Immature natural killer cell (primary cell): ENCODE results near the gene SGMS1. TPM values are rescaled to one million over a fixed set of nuclear protein-coding genes. Genes with fewer than 3 reads are reported as not detected.
"Not testable (repeated sequence)": the region's sequence is repeated elsewhere in the genome, so short reads cannot be mapped to it uniquely, and the experiment has no call there.

Experiments used
- DNase-seq, 3 donors: peaks; one replicate each; pipeline ENCODE4 v3.0.0; 2022; ENCODE audit warnings: mixed read lengths in 1 of 3
- H3K27ac Mint-ChIP-seq, 6 donors: one replicate each; pipeline ENCODE4 v1.8.0; 2020; ENCODE audit warnings: mixed read lengths in 6 of 6, mild to moderate bottlenecking in 5 of 6, inconsistent platforms in 4 of 6, moderate library complexity in 3 of 6
- H3K27me3 Mint-ChIP-seq, 3 donors: one replicate each; pipeline ENCODE4 v1.8.0; 2020 to 2021; ENCODE audit warnings: low read depth in 3 of 3, mild to moderate bottlenecking in 3 of 3, mixed read lengths in 3 of 3, moderate library complexity in 3 of 3, inconsistent platforms in 1 of 3
- H3K36me3 Mint-ChIP-seq, 3 donors: one replicate each; pipeline ENCODE4 v1.8.0; 2020; ENCODE audit warnings: mixed read lengths in 3 of 3, inconsistent platforms in 2 of 3, mild to moderate bottlenecking in 2 of 3
- H3K4me1 Mint-ChIP-seq, 2 donors: one replicate each; pipeline ENCODE4 v1.8.0; 2020; ENCODE audit warnings: inconsistent platforms in 2 of 2, mild to moderate bottlenecking in 2 of 2, mixed read lengths in 2 of 2, moderate library complexity in 1 of 2
- H3K4me3 Mint-ChIP-seq, 5 donors: one replicate each; pipeline ENCODE4 v1.8.0; 2020; ENCODE audit warnings: mild to moderate bottlenecking in 5 of 5, mixed read lengths in 5 of 5, inconsistent platforms in 3 of 5, moderate library complexity in 3 of 5
- H3K9me3 Mint-ChIP-seq, 6 donors: one replicate each; pipeline ENCODE4 v1.8.0; 2020; ENCODE audit warnings: mild to moderate bottlenecking in 6 of 6, mixed read lengths in 6 of 6, inconsistent platforms in 4 of 6, moderate library complexity in 3 of 6
- polyA plus RNA-seq, 3 donors: library from polyadenylated mRNA; unstranded; fragments of 300-500 nt; fragmentation: Illumina TruSeq; gene quantifications; one replicate each; pipeline ENCODE4 v1.2.3, GENCODE V29; 2021

SGMS1 gene
- polyA plus RNA-seq, 3 donors from 2014 or later, result 9.2 to 13.3 (median 11.8) TPM

DNA sequence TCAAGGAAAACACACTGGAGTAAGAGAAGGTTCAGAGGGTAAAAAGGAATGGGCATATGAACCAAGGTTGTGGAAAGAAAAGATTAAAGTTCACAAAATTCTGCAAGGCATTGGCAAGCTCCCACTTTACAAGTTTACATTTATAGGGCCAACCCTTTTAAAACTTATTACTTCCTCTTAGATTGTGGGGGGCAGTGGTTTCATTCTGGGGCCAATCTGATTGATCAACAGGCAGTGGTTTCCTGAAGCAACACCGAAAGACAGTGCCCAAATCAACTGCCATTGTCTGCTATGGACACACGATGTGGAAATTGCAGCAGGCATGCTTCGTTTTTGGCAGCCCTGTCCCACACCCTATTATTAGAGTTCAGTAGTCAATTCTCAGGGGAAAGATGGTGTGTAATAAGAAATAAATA lies 154.0 kb downstream of the SGMS1 start:
- no peak for DNase-seq
- Mint-ChIP-seq H3K4me1 (peaks cover 35 to 53% of the 10 kb centered on the region in 2 donors), H3K36me3 (peaks cover 0 to 7% (median 6%) of the 10 kb centered on the region in 3 donors), H3K9me3 (no peaks in the 10 kb centered on the region), H3K27ac (peak overlapping the region in 5 of 6 donors; percentile 4 to 64 (median 29)), H3K4me3 (peak overlapping the region in 1 of 5 donors; percentile 2), H3K27me3 (peaks cover 0 to 2% (median 1%) of the 10 kb centered on the region in 3 donors)

GRCh38 chr10:50469288-50469687 lies 154.5 kb downstream of the SGMS1 start:
- Mint-ChIP-seq H3K27me3 (peaks cover 0 to 2% (median 1%) of the 10 kb centered on the region in 3 donors), H3K4me1 (peaks cover 35 to 53% of the 10 kb centered on the region in 2 donors), H3K9me3 (no peaks in the 10 kb centered on the region), H3K4me3 (no peak overlapping the region), H3K27ac (no peak overlapping the region), H3K36me3 (peaks cover 0 to 7% (median 6%) of the 10 kb centered on the region in 3 donors)
- no peak for DNase-seq

DNA sequence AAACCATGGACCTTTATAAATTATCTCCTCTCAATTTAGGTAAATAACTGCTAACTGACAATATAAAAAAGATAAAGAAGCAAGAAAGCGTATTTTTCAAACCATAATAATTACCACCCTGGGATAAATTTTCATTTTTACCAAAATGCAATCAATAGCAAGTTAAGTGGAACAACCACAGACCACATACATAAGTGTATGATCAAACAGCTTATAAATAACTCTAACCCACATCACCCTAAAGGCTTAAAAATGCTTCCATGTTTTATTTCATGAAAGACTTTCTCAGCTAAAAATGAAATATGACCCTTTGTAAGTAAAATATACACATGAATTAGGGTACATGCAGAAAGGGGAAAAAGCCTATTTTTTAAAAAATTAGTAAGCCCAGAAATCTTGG lies 156.5 kb downstream of the SGMS1 start:
- Mint-ChIP-seq H3K36me3 (peaks cover 7 to 11% (median 7%) of the 10 kb centered on the region in 3 donors), H3K4me1 (peaks cover 39 to 66% of the 10 kb centered on the region in 2 donors), H3K4me3 (no peak overlapping the region), H3K27ac (no peak overlapping the region), H3K27me3 (peaks cover 0 to 2% (median under 1%) of the 10 kb centered on the region in 3 donors), H3K9me3 (no peaks in the 10 kb centered on the region)
- no peak for DNase-seq

DNA sequence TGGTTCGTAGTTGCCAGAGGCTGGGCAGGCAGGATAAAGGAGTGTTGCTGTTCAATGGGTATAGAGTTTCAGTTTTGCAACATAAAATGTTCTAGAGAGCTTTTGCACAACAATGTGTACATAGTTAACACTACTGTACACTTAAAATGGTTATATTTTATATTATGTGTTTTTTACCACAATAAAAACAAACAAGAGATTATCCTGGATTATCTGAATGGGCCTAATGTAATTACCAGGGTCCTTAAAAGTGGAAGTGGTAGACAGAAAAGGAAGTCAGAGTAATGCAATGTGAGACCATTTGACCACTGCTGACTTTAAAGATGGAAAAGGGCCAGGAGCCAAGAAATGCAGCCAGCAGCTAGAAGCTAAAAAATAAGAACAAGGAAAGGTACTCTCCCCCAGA lies 159.7 kb downstream of the SGMS1 start:
- no peak for DNase-seq

DNA sequence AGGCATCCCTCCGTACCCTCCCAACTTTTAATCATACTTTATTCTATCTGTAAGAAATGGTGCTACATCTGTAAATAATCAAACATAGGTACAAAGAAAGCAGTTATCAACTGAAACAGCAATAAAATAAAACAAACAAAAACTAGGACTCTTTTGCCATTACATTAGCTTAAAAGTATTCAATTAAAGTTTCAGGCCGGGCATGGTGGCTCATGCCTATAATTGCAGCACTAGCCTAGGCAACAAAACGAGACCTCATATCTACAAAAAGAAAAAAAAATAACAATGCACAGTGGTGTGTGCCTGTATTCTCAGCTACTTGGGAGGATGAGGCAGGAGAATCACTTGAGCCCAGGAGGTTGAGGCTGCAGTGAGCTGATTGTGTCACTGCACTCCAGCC lies 161.9 kb downstream of the SGMS1 start:
- H3K27ac Mint-ChIP-seq, result no peak overlapping the region
- H3K9me3 Mint-ChIP-seq, result no peaks in the 10 kb centered on the region
- DNase-seq, result no peak
- no peak overlapping the region for H3K4me3 Mint-ChIP-seq
- H3K4me1 Mint-ChIP-seq, result peaks cover 7 to 19% of the 10 kb centered on the region in 2 donors
- peaks cover 0 to 3% (median 0%) of the 10 kb centered on the region in 3 donors for H3K27me3 Mint-ChIP-seq
- peaks cover 14 to 22% (median 16%) of the 10 kb centered on the region in 3 donors for H3K36me3 Mint-ChIP-seq

More for the DNA sequence above, 159.7 kb downstream of the SGMS1 start:
- Mint-ChIP-seq H3K36me3 (peaks cover 14 to 18% (median 16%) of the 10 kb centered on the region in 3 donors), H3K4me3 (no peak overlapping the region), H3K27me3 (peaks cover 0 to 2% (median 0%) of the 10 kb centered on the region in 3 donors), H3K9me3 (no peaks in the 10 kb centered on the region), H3K4me1 (peaks cover 14 to 39% of the 10 kb centered on the region in 2 donors), H3K27ac (no peak overlapping the region)

- Mint-ChIP-seq H3K4me1 (peaks cover 7 to 18% of the 10 kb centered on the region in 2 donors), H3K27ac (no peak overlapping the region), H3K36me3 (peaks cover 14 to 22% (median 16%) of the 10 kb centered on the region in 3 donors), H3K4me3 (no peak overlapping the region), H3K27me3 (peaks cover 0 to 3% (median 0%) of the 10 kb centered on the region in 3 donors), H3K9me3 (no peaks in the 10 kb centered on the region)
- no peak for DNase-seq
These were observed 162.6 kb downstream of the SGMS1 start for GRCh38 chr10:50461123-50461522.

DNA sequence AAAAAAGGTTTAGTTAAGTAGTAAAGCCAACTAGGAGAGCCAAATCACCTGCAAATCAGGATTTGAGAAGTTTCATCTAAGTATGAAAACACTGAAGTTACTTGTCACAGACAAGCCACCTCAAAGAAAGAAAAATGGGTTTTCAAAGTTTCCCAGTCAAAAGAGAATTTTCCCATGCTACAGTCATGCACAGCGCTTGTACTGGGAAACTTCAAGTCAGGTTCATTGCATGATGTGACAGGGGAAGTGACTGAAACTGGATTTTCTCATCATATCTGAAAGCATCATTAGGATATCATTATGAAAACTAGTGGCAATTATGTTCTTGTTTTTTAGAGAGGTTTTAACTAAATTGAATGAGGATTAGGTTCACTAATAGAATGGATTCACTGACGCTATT lies 167.0 kb downstream of the SGMS1 start:
- DNase-seq, result no peak
- H3K9me3 Mint-ChIP-seq, result no peaks in the 10 kb centered on the region
- peaks cover 0 to 3% (median 0%) of the 10 kb centered on the region in 3 donors for H3K27me3 Mint-ChIP-seq
- H3K36me3 Mint-ChIP-seq, result peaks cover 7 to 11% (median 9%) of the 10 kb centered on the region in 3 donors
- no peak overlapping the region for H3K4me3 Mint-ChIP-seq
- no peak overlapping the region for H3K27ac Mint-ChIP-seq
- peaks cover 0 to 4% of the 10 kb centered on the region in 2 donors for H3K4me1 Mint-ChIP-seq

GRCh38 chr10:50453940-50454339 lies 169.8 kb downstream of the SGMS1 start:
- Mint-ChIP-seq H3K9me3 (no peaks in the 10 kb centered on the region), H3K27ac (no peak overlapping the region), H3K4me3 (no peak overlapping the region), H3K27me3 (peaks cover 0 to 3% (median 0%) of the 10 kb centered on the region in 3 donors), H3K4me1 (peaks cover 0 to 4% of the 10 kb centered on the region in 2 donors), H3K36me3 (peaks cover 0 to 4% (median 0%) of the 10 kb centered on the region in 3 donors)
- no peak for DNase-seq

DNA sequence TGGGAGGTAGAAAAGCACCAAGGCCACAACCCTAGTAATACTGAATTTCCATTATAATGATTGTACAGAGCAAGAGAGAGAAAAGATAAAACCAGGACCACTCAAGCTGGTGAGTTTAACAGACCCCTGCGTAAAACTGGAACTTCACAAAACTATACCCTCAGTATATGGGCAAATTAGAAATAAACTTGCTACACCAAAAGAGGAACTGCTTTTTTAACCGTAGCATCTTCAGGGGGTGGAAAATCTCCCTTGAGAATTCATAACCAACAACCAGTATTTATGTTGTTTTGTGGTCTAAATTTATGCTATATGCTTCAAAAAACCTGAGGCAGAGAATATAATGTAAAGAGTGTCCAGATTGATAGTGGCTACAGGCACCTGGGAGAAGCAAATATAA lies 171.2 kb downstream of the SGMS1 start:
- no peak overlapping the region for H3K27ac Mint-ChIP-seq
- H3K27me3 Mint-ChIP-seq, result peaks cover 0 to 3% (median 0%) of the 10 kb centered on the region in 3 donors
- peaks cover 0 to 4% of the 10 kb centered on the region in 2 donors for H3K4me1 Mint-ChIP-seq
- DNase-seq, result no peak
- no peak overlapping the region for H3K4me3 Mint-ChIP-seq
- H3K9me3 Mint-ChIP-seq, result no peaks in the 10 kb centered on the region
- no peaks in the 10 kb centered on the region for H3K36me3 Mint-ChIP-seq

GRCh38 chr10:50447691-50448090 lies 176.1 kb downstream of the SGMS1 start:
- Mint-ChIP-seq H3K4me1 (peaks cover 3 to 8% of the 10 kb centered on the region in 2 donors), H3K27ac (no peak overlapping the region), H3K4me3 (no peak overlapping the region), H3K9me3 (peaks cover 2 to 7% (median 5%) of the 10 kb centered on the region in 6 donors), H3K36me3 (peaks cover 10 to 15% (median 11%) of the 10 kb centered on the region in 3 donors), H3K27me3 (peaks cover 0 to 4% (median 3%) of the 10 kb centered on the region in 3 donors)
- no peak for DNase-seq

- H3K9me3 Mint-ChIP-seq, H3K27me3 Mint-ChIP-seq, H3K4me3 Mint-ChIP-seq, H3K27ac Mint-ChIP-seq, DNase-seq: not testable (repeated sequence)
- H3K36me3 Mint-ChIP-seq, result peaks cover 10 to 15% (median 11%) of the 10 kb centered on the region in 3 donors
- peaks cover 4 to 15% of the 10 kb centered on the region in 2 donors for H3K4me1 Mint-ChIP-seq
These were observed 178.0 kb downstream of the SGMS1 start for GRCh38 chr10:50445777-50446176.

DNA sequence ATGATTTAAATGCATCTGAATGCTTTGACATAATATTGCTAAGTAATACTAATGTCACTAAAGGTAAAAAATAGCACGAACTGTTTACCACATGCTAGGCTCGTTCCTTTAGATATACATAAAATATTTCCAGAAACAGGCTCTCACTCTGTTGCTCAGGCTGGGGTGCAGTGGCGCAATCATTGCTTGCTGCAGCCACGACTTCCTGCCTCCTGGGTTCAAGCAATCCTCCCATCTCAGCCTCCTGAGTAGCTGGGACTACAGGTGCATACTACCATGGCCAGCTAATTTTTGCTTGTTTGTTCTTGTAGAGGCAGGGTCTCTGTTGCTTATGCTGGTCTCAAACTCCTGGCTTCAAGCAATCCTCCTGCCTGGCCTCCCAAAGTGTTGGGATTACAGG lies 183.3 kb downstream of the SGMS1 start:
- Mint-ChIP-seq H3K27ac (no peak overlapping the region), H3K9me3 (peaks cover 0 to 2% (median 0%) of the 10 kb centered on the region in 6 donors)

DNA sequence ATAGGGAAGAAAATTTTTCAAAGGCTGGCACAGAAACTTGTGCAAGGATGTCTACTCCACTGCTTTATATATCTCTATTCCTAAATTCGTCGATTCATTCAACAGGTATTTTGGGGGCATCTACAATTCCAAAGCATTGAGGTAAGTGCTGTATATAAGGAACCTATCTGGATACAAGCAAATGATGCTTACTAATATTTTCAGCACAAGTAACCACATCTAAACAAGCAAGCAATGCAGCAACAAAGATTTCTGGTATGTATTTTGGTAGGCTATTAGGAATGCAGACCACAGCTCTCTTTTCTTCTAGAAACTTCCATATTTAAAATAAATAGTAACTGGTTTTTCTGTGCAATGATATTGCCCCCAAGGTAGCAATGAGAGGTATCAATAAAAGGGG lies 183.9 kb downstream of the SGMS1 start:
- peaks cover 13 to 21% of the 10 kb centered on the region in 2 donors for H3K4me1 Mint-ChIP-seq
- peaks cover 0 to 2% (median 0%) of the 10 kb centered on the region in 6 donors for H3K9me3 Mint-ChIP-seq
- no peaks in the 10 kb centered on the region for H3K27me3 Mint-ChIP-seq
- DNase-seq, result no peak
- peaks cover 0 to 1% (median 0%) of the 10 kb centered on the region in 3 donors for H3K36me3 Mint-ChIP-seq
- H3K4me3 Mint-ChIP-seq, result no peak overlapping the region
- no peak overlapping the region for H3K27ac Mint-ChIP-seq

More for the DNA sequence above, 183.3 kb downstream of the SGMS1 start:
- no peak for DNase-seq
- Mint-ChIP-seq H3K4me1 (peaks cover 13 to 21% of the 10 kb centered on the region in 2 donors), H3K4me3 (no peak overlapping the region), H3K27me3 (no peaks in the 10 kb centered on the region), H3K36me3 (peaks cover 1 to 6% (median 3%) of the 10 kb centered on the region in 3 donors)

GRCh38 chr10:50439187-50439586 lies 184.6 kb downstream of the SGMS1 start:
- Mint-ChIP-seq H3K27me3 (no peaks in the 10 kb centered on the region), H3K4me3 (no peak overlapping the region), H3K36me3 (peaks cover 0 to 3% (median 0%) of the 10 kb centered on the region in 3 donors), H3K9me3 (peaks cover 0 to under 1% (median 0%) of the 10 kb centered on the region in 6 donors), H3K4me1 (peaks cover 13 to 21% of the 10 kb centered on the region in 2 donors), H3K27ac (no peak overlapping the region)
- no peak for DNase-seq
